A549 (cell line): ENCODE measurements around the gene GUCA2A.

Source experiments
- NFE2L2 ChIP-seq: fragments of 150-350 bp; conservative IDR thresholded peaks from 2 replicates; pipeline ENCODE4 v1.6.1; 2014; ENCODE audit warnings: low read length
- PBX3 ChIP-seq: IDR thresholded peaks from 2 replicates; pipeline ENCODE4 v1.6.1; 2012

DNA sequence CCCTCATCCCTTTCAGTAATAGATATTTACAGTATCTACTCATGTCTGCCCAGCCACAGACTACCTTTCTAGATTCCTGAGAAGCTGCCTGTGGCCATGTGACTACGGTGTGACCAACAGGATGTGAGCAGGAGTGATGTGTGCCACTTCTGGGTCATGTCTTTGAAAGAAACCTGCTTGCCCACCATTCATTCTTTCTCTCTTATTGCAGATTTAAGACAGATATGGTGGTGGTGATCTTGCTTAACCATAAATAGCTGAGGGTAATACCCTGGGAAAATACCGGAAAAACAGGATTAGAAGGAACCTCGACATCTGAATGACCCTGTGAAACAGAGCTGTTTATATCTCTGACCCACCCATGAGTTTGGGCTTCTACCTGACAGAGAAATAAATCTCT lies 41.6 kb upstream of the GUCA2A start:
- TF ChIP-seq PBX3 (no peak), NFE2L2 (no peak)
